Measurements from ENCODE around the gene IL34. TPM values are rescaled to one million over a fixed set of nuclear protein-coding genes. Genes with fewer than 3 reads are reported as not detected.

Gene IL34
- total RNA-seq, 1 donor from 2014 or later = 2.4 TPM

DNA sequence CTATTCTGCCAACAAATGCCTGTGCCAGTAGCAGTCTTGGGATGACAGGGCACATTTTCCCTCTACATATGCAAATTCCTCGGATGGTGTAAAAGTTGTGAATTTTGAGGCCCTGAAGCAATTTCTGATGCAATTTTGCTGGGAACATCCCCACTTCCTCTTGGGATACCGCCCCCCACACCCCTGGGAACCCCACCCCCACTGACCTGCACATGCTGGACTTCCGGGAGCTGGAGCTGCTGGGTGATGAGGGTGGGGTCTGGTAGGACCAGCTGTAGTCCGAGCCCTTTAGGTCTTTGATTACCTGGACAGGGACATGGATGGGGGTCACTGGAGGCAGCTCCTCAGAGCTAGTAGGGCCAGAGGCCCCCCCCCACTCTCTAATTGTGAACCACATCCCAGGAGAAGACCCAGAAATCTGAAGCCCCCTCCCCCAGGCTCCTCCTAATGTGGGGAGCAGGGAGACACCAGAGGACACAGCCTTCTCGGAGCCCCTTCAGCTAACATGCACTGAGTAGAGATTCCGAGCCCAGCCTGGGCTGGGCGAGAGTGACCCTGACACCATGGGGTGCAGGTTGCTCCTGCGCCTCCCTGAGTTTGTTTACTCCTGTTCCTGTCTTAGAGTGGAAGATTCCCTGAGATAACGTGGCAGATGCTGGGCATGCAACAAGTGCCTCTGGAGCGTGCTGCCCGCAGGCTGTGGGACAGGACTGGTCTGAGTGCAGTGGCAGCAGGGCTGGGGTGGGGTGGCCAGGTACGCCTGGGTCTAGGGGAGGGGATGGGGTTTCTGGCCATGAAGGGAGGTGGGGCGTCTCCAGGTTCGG is 30.5 kb downstream of the IL34 start:
- no peak for DNase-seq (ENCODE audit: low spot score)

DNA sequence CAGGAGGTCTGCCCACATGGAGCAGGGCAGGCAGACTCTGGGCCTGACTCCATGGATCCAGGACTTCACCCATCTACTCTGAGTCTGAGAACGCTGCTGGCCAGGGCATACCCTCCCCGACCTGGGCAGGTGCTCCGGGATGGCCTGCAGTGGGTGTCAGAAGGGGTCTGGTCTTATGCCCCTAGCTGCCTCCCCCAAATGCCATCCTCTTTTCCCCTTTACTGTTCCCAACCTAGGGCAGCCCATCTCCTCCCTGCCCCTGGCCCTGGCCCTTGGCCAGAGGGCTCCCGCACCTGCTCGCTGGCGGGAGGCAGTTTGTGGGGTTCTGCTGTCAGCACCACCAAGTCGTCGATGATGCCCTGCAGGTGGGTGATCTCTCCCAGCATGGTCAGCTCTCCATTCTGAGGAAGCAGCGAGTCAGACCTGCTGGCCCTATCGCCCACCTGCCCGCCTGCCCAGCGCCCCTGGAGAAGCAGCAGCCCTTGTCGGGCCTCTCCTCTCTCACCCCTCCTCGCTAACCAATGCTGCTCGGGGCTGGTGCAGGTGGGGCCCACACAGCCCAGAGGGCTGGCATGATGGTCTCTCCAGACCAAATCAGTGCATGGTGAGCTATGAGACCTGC is 31.3 kb downstream of the IL34 start:
- no peak for DNase-seq (ENCODE audit: low spot score)

- DNase-seq (ENCODE audit: low spot score) = no peak
These were observed 31.9 kb downstream of the IL34 start for GRCh38 chr16:70678121-70678897.

DNA sequence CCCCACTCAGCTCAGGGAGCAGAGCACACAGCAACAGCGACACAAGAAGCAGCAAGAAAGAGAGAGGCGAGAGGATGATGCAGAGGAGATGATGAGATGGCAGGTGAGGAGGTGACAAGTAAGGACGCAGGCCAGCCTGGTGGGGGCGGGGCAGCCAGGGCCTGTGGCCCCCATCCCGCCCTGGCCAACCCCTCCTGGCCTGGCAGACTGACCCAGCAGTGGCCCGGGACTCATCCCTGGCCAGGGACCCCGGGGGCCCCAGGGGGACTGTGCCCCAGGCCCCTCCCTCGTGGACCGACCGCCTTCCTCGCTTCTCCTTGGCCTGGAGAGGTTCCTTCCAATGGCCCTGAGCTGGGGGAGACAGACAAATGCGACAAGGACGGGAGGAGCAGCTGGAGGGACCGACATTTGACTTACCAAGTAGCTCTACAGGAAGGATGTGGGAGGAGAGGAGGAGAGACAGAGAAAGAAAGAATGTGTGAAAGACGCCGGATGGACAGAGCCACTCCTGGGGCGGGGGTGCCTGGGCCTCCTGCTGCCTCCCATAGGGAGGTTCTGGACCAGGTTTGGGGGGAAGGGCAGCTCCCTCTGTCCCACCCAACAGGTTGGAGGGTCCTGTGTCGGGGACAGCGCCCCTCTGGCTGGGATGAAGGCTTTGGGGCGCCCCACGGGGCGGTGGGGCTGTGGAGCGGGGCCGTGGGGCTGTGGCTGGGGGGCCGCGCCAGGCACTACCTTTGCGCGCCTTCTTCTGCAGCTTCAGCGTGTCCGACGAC is 32.7 kb downstream of the IL34 start:
- DNase-seq (ENCODE audit: low spot score) = no peak

GRCh38 chr16:70679671-70680494 is 33.5 kb downstream of the IL34 start:
- DNase-seq (ENCODE audit: low spot score) = no peak

GRCh38 chr16:70680495-70681381 is 34.4 kb downstream of the IL34 start:
- DNase-seq (ENCODE audit: low spot score) = no peak

- no peak for DNase-seq (ENCODE audit: low spot score)
These were observed 35.3 kb downstream of the IL34 start for GRCh38 chr16:70681382-70682238.

DNA sequence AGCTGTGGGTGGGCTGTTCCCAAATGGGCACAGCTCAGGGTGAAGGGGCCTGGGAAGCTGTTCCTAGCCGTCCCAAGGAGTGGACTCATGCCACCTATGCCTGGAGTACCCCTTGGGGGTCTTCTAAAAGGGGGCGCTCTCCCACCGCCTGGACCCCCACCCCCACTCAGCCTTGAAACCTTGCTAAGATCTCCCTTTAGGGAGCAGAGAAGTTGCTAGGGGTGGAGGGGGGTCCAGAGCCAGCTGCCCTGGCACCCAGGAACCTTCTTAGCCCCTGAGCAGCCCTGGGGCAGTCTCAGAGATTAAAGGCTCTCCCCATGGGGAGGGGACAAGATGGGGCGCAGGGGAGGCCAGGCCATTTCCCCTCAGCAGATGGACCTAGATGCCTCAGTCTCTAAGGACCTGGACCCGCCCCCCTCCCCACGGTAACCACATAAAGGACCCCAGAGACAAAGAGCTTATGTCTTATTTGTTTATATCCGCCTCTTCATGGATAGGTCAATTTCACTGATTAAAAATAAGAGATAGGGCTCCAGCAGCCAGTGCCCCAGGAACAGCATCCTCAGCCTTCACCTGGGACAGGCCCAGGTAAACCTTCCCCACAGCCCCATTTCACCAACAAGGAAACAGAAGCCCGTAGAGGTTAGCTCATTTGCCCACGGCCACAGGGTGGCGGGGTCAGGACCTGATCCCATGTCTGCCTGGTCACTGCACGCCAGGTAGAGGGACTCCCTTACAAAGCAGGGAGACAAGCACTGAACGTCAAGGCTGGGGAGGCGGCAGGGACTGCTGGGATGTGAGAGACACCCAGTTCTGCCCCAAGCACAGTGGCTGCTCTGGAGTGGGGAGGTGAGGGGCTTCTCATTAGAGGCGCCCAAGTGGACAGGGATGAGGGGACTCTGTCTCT is 36.1 kb downstream of the IL34 start:
- DNase-seq (ENCODE audit: low spot score) = no peak

DNA sequence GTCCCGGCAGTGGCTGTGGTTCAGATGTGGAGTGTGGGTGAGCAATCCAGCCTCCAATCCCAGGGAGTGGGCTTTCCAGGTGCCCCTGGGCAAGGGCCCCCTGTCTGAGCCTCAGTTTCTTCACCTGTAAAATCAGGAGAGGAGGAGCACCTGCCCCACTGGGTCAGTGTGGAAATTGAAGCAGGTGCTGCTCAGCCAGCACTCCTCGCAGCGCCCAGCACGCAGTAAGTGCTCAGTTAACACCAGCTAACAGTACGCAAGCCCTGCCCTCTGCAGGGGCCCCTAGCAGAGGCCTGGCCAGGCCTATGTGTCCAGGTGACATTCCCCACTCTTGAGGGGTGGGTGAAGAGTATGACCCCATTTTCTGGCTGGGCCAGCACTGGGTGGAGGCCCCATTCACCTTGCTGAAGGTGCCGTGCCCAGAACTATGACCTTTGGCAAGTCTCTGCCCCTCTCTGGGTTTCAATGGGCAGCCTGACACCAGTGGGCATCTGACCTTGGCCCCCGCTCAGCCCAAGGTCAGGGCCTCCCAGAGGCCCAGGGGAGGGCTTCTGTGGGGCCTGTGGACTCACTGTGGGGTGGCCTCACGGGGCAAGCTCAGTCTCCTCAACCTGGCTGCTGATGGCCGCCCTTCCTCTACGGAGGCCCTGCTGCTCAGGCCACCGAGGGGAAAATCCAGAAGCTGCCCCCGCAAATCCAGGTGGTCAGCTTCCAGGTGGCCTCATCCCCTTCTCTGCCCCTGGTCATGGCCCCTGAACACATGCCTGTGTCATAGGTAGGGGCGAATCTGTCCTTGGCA is 37.0 kb downstream of the IL34 start:
- no peak for DNase-seq (ENCODE audit: low spot score)

DNA sequence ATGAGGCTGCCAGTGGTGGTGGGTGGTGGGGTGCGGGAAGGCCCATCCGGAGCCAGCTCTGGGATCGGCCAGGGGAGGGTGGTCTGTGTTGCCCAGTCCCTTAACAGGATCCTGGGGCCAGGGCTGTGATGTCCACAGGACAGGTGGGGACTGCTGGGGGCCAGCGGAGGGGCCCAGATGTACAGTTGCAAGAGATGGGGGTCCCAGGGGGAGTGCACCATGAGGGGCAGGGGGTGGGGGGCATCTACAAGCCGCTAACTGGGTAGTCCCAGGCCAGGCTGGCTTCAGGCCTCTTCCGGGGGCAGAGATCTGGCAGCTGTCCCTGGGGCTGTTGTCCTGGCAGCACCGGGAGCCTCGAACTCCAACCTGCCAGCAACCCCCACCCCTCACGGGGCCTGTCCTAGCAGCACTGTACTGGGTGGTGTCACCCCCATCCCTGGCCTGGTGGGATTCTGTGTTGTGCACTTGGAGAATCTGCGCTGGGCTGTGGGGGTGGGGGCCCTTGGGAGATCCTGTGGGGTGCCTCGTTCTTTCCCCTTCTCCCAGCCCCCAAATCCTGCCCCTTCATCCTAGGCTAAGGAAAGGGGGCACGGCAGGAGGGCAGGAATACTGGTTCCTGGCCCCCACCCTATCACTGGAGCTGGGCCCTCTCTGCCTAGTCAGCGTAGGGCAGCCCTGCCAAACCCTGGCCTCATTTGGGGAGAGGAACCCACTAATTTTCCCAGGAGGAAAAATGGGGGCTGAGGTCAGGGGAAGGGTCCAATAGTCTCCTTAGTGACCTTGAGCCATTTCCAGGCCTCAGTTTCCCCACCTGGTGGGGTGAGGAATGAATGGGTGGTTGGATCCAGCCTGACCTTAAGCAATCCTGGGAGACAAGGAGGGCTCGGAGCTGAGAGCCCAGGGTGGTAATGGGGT is 38.0 kb downstream of the IL34 start:
- no peak for DNase-seq (ENCODE audit: low spot score)

DNA sequence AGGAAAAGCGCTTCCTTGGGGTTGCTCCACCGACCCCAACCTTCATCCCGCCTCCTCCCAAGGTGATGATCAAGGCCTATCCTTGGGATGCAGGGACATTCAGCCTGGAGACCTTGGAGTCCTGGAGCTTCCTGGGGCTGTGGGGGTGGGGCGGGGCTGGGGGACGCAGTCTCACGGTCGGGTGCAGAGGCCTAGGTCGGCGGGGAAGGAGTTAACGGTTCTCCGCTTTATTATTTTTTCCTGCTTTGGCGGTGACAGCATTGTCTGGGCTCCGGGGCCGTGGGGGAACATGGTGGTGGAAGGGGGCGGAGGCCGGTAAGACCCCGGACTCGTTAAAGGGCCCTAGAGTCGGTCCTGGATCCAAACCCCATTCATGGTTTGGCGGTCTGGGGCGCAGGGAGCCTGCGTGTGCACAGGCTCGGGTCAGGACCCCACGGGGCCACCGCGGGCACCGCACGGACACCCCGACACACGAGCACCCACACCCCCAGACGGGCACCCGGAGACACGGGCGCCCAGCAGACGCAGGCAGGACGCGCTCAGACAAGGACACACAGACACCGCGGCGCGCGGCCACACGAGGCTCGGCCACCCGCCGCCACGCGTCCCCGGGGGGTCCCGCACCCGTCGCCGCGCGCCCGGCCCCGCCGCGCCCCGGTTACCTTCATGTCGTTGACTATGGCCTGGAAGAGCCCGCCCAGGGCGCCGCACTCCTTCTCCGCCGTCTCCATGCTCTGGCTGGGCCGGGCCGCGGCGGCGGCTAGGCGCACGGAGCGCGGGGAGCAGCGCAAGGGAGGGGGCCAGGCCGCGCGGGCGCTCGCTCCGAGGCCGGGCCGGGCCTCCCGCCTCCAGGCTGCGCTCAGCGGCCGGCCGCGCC is 38.9 kb downstream of the IL34 start:
- DNase-seq (ENCODE audit: low spot score) = no peak

DNA sequence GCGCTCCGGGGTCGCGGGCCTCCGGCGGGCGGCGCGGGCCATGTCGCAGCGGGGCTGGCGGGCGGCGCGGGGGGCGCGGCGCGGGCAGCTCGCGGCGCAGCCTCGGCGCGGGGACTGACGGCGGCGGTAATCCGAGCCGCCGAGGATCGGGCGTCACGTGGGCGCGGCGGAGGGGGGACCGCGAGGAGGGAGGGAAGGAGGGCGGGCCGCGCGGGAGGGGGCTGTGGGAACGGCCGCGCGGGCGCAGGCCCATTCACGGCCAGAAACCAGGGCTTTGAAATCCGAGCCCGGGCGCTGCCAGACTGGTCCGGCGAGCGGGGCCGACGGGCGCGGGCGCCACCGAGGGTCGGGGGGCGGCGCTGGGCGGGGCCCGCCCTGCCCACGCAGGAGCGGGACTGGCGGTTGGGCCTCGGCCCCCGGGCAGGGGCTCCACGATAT is 39.6 kb downstream of the IL34 start, which contains the start of gene MTSS2:
Gene MTSS2, minus strand, starts transcription at position 116 of the 438 bp plus-strand sequence. CDS start 262 bp downstream, outside the sequence.
- DNase-seq (ENCODE audit: low spot score) = no peak

DNA sequence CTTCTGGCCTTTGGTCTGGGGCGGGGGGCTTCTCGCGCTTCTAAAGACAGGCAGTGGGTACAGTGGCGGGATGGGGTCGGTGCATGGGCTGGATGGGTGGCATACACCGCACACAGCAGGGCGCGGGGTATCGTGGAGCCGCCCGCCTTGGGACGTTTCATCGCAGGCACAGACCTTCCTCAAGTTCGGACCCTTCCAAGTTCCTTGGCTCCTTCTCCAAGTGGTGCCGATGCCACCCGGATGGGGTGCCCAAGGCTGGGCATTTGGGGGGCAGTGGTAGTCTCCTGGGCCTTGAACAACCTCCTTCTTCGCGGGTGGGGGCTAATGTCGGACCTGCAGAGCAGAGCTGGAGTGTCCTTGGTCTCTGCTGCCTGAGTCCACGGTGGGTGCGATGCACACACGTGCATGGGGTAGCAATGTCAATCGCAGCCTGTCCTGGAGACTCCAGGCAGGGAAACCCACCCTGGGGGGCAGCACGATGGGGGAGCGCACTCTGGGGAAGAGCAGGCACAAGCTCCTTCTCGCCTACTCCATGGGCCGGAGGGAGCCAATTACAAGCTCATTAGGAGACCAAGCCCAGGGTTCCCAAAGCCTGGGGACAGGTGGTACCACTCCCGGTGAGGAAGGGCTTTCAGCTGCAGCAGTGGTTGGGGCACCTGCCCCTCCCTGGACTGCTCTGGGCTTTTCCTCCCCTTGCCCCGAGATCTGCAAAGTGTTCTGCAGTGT is 40.2 kb downstream of the IL34 start:
- no peak for DNase-seq (ENCODE audit: low spot score)

All from mesenteric fat pad (tissue), 1 donor.